Mesenchymal stem cell (in vitro differentiated cells and primary cell): ENCODE measurements around the gene SLC4A7.
A peak's percentile ranks its signal among the peaks of the same experiment; 100 is the strongest.

Experiments
- DNase-seq: peaks from one replicate; pipeline ENCODE4 v3.0.0-alpha.2; 2013
- H2AFZ ChIP-seq: one replicate; pipeline ENCODE4 v1.6.1; 2013; ENCODE audit warnings: low read depth, mild to moderate bottlenecking, control low read depth, inconsistent platforms, low read length, moderate library complexity
- H2AK5ac ChIP-seq: 2 replicates; pipeline ENCODE4 v1.6.1; 2013; ENCODE audit warnings: low read length, moderate library complexity, mild to moderate bottlenecking, inconsistent platforms; ENCODE audit not compliant: severe bottlenecking
- H2BK120ac ChIP-seq: one replicate; pipeline ENCODE4 v1.6.1; 2013; ENCODE audit warnings: low read depth, mild to moderate bottlenecking, inconsistent platforms, low read length, moderate library complexity
- H2BK12ac ChIP-seq, 2 experiments: one replicate each; pipeline ENCODE4 v1.6.1; 2013; ENCODE audit warnings: inconsistent platforms in 2 of 2, low read length in 2 of 2, mild to moderate bottlenecking in 2 of 2, moderate library complexity in 2 of 2, control low read depth in 1 of 2
- H2BK15ac ChIP-seq: one replicate; pipeline ENCODE4 v1.6.1; 2013; ENCODE audit warnings: mild to moderate bottlenecking, low read depth, inconsistent platforms; ENCODE audit not compliant: poor library complexity, severe bottlenecking
- H2BK5ac ChIP-seq: 2 replicates; pipeline ENCODE4 v1.6.1; 2013; ENCODE audit warnings: low read depth, mild to moderate bottlenecking, low read length, control low read depth, inconsistent platforms; ENCODE audit not compliant: poor library complexity, severe bottlenecking
- H3K14ac ChIP-seq, 2 experiments: one replicate each; pipeline ENCODE4 v1.6.1; 2013; ENCODE audit warnings: inconsistent platforms in 2 of 2, low read length in 2 of 2, control low read depth in 1 of 2, mild to moderate bottlenecking in 1 of 2, moderate library complexity in 1 of 2
- H3K18ac ChIP-seq, 2 experiments: one replicate each; pipeline ENCODE4 v1.6.1; 2013; ENCODE audit warnings: inconsistent platforms in 2 of 2, low read length in 2 of 2, control low read depth in 1 of 2, low read depth in 1 of 2, mild to moderate bottlenecking in 1 of 2
- H3K23ac ChIP-seq, 2 experiments: one replicate each; pipeline ENCODE4 v1.6.1; 2013; ENCODE audit warnings: inconsistent platforms in 2 of 2, low read length in 2 of 2, mild to moderate bottlenecking in 2 of 2, moderate library complexity in 2 of 2, control low read depth in 1 of 2
- H3K27ac ChIP-seq: 2 replicates; pipeline ENCODE4 v1.5.1; 2013; ENCODE audit warnings: mild to moderate bottlenecking, moderate library complexity, low read length, control low read depth, inconsistent platforms; ENCODE audit not compliant: poor library complexity, severe bottlenecking
- H3K27me3 ChIP-seq, 2 experiments: 2 replicates each; pipeline versions ENCODE4 v1.6.1 to v1.7.0; 2013; ENCODE audit warnings: low read length in 2 of 2, mild to moderate bottlenecking in 2 of 2, moderate library complexity in 2 of 2, control low read depth in 1 of 2, inconsistent platforms in 1 of 2; ENCODE audit not compliant: control insufficient read depth in 1 of 2, insufficient read depth in 1 of 2
- H3K36me3 ChIP-seq, 2 experiments: 2 replicates each; pipeline versions ENCODE4 v1.6.1 to v1.7.0; 2013; ENCODE audit warnings: low read length in 2 of 2, control low read depth in 1 of 2, inconsistent platforms in 1 of 2, low read depth in 1 of 2, mild to moderate bottlenecking in 1 of 2; ENCODE audit not compliant: insufficient read depth in 2 of 2, control insufficient read depth in 1 of 2
- H3K4ac ChIP-seq, 2 experiments: one replicate each; pipeline ENCODE4 v1.6.1; 2013; ENCODE audit warnings: inconsistent platforms in 2 of 2, low read length in 2 of 2, mild to moderate bottlenecking in 2 of 2, moderate library complexity in 2 of 2, control low read depth in 1 of 2, low read depth in 1 of 2
- H3K4me1 ChIP-seq: 2 replicates; pipeline ENCODE4 v1.6.1; 2013; ENCODE audit warnings: low read depth, low read length, control low read depth; ENCODE audit not compliant: control insufficient read depth, insufficient read depth
- H3K4me2 ChIP-seq: 2 replicates; pipeline ENCODE4 v1.6.1; 2013; ENCODE audit warnings: low read length, mild to moderate bottlenecking, inconsistent platforms; ENCODE audit not compliant: poor library complexity, severe bottlenecking
- H3K4me3 ChIP-seq, 2 experiments: 2 replicates each; pipeline versions ENCODE4 v1.5.1 to v1.7.0; 2013; ENCODE audit warnings: low read length in 2 of 2, mild to moderate bottlenecking in 2 of 2, control low read depth in 1 of 2, low read depth in 1 of 2; ENCODE audit not compliant: insufficient read depth in 1 of 2
- H3K79me1 ChIP-seq: replicated peaks from 2 replicates; pipeline ENCODE4 v1.6.1; 2013; ENCODE audit warnings: mild to moderate bottlenecking, control low read depth, low read length, inconsistent platforms; ENCODE audit not compliant: poor library complexity, severe bottlenecking
- H3K9ac ChIP-seq: 2 replicates; pipeline ENCODE4 v1.7.0; 2013; ENCODE audit warnings: mild to moderate bottlenecking, low read length, moderate library complexity
- H3K9me3 ChIP-seq: 2 replicates; pipeline ENCODE4 v1.7.0; 2013; ENCODE audit warnings: mild to moderate bottlenecking, low read length; ENCODE audit not compliant: control insufficient read depth
- H4K8ac ChIP-seq: one replicate; pipeline ENCODE4 v1.6.1; 2013; ENCODE audit warnings: inconsistent platforms, mild to moderate bottlenecking, low read length, moderate library complexity
- H4K91ac ChIP-seq: one replicate; pipeline ENCODE4 v1.6.1; 2013; ENCODE audit warnings: mild to moderate bottlenecking, low read length, inconsistent platforms
- WGBS: methylation state at CpG from one replicate; pipeline ENCODE4 v1.1.7; 2013; ENCODE audit warnings: mixed read lengths; 5-methylcytosine and 5-hydroxymethylcytosine counted together

SLC4A7 gene

DNA sequence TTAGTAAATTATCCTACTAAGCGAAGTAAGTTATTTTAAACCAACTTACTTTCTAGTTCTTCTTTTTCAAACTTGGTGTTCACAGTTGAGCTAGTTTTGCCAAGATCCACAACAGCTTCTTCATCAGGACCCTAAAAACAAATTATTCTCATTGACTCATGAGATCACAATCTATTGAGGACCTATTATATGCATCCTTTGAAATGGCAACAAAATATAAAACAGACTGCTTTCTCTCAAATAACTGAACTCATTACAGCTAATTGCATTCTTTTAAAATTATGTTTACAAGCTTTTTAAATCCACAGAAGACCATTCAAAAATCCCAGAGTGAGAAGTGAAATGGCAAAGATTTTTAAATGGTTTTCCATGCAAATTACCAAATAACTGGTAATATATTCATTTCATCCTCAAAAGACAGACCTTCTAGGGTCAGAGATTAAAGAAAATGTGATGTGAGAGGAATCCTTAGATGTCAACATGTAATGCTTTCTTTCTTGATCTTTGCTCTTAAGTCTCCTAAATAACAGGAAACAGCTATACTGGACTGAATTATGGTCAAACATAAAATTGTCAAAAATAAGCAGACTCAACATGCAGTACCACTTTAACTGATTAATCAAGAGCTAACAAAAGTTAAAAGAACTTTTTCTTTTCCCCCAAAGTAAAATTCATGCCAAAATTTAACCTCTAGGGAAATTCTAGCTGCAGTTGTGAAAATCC is 31.7 kb downstream of the SLC4A7 start:
- Histone ChIP-seq H3K23ac (no peak overlapping the region), H2BK5ac (no peak overlapping the region), H3K9ac (peak overlapping the region; percentile 13), H4K91ac (no peak overlapping the region), H3K27ac (no peak overlapping the region), H3K27me3 (no peaks in the 10 kb centered on the region), H3K79me1 (peaks cover 1% of the 10 kb centered on the region), H2AK5ac (no peak overlapping the region), H4K8ac (no peak overlapping the region), H3K4me2 (no peak overlapping the region), H2AFZ (no peak overlapping the region), H2BK12ac (no peak overlapping the region), H3K4me1 (no peaks in the 10 kb centered on the region), H3K4ac (no peak overlapping the region), H2BK15ac (no peak overlapping the region), H3K9me3 (no peaks in the 10 kb centered on the region), H2BK120ac (no peak overlapping the region), H3K4me3 (no peak overlapping the region), H3K36me3 (peaks cover 3 to 75% of the 10 kb centered on the region in 2 experiments), H3K14ac (no peak overlapping the region), H3K18ac (no peak overlapping the region)
- DNase-seq: no peak
- WGBS: 100% methylated on average over 1 of the region's 1 CpG

DNA sequence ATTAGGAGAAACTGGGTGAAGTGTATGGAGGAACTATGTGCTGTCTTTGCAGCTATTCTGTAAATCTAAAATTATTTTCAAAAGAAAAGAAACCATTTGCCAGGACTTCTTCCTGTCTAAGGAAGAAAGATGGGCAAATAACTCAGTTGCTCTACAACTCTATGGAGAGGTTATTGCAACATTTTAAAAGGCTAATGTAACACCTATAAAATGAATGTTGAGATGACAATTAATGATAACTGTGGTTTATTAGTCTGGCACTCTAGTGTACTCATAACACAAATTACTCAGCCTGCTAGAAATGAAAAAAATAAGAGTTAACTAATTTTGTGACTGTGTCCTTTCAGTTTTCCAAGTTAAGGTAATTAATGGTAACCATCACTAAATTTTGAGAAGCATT is 32.3 kb downstream of the SLC4A7 start:
- Histone ChIP-seq H2BK120ac (no peak overlapping the region), H3K4ac (no peak overlapping the region), H2AK5ac (no peak overlapping the region), H3K4me2 (no peak overlapping the region), H2BK15ac (no peak overlapping the region), H3K79me1 (peaks cover 2% of the 10 kb centered on the region), H3K14ac (no peak overlapping the region), H4K8ac (no peak overlapping the region), H3K23ac (no peak overlapping the region), H3K4me1 (no peaks in the 10 kb centered on the region), H3K27me3 (no peaks in the 10 kb centered on the region), H3K4me3 (no peak overlapping the region), H3K27ac (no peak overlapping the region), H2BK5ac (no peak overlapping the region), H2AFZ (no peak overlapping the region), H3K9me3 (no peaks in the 10 kb centered on the region), H3K18ac (no peak overlapping the region), H2BK12ac (no peak overlapping the region), H3K36me3 (peaks cover 3 to 75% of the 10 kb centered on the region in 2 experiments), H4K91ac (no peak overlapping the region), H3K9ac (no peak overlapping the region)
- no peak for DNase-seq

DNA sequence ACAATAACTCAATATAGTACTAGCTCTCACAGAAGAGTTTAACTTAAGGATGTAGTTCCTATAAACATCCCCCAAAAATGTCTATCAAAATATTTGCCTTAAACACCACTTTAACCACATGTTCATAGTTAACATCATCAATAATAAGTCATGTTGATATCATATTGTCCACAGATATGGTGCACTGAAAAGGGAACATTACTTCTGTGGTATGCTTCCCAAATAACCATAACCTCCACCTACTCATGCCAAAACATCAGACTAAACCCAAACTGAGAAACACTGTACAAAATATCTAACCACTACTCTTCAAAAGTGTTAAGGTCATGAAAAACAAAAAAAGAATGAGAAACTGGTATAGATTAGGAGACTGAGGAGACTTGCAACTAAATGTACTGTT is 32.9 kb downstream of the SLC4A7 start:
- H2BK15ac ChIP-seq: no peak overlapping the region

DNA sequence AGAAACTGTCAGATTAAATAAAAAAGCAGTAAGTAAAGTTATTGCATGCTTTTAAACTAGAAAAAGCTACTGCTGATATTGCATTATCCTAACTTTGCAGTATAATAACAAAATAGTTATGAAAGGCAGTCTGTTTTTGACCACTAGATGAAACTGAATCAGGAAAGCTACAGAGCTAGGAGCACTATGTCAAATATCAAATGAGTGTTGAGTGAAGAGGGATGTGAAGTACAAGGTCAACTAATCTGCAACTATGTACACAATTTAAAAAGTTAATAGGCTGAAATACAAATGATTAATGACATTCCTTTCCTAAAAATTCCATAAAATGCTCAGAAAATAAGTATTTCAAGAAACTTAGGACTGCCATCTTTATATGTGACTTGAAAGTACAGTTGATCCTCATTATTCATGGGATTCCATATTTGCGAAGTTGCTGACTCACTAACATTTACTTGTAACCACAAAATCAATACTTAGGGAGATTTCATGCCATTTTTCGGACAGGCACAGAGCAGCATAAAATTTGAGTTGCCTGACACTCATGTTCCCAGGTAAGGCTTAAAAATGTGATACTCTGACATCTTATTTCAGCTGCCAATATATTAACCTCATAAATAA is 34.5 kb downstream of the SLC4A7 start:
- Histone ChIP-seq H2AK5ac (no peak overlapping the region), H3K9ac (no peak overlapping the region), H3K4me2 (no peak overlapping the region), H3K18ac (no peak overlapping the region), H2BK12ac (no peak overlapping the region), H3K4me1 (no peaks in the 10 kb centered on the region), H3K4ac (no peak overlapping the region), H4K8ac (no peak overlapping the region), H3K27ac (no peak overlapping the region), H2BK120ac (no peak overlapping the region), H3K4me3 (no peak overlapping the region), H3K9me3 (no peaks in the 10 kb centered on the region), H2AFZ (no peak overlapping the region), H3K79me1 (peaks cover 6% of the 10 kb centered on the region), H2BK15ac (no peak overlapping the region), H4K91ac (no peak overlapping the region), H3K36me3 (peaks cover 3 to 80% of the 10 kb centered on the region in 2 experiments), H3K27me3 (no peaks in the 10 kb centered on the region), H2BK5ac (no peak overlapping the region), H3K14ac (no peak overlapping the region), H3K23ac (no peak overlapping the region)
- 89% methylated on average over 2 of the region's 2 CpGs for WGBS
- DNase-seq: no peak

More for the DNA sequence above, 32.9 kb downstream of the SLC4A7 start:
- H3K23ac ChIP-seq: no peak overlapping the region
- no peak overlapping the region for H4K8ac ChIP-seq
- no peak overlapping the region for H4K91ac ChIP-seq
- H3K4me3 ChIP-seq: no peak overlapping the region
- H3K4me1 ChIP-seq: no peaks in the 10 kb centered on the region
- no peak overlapping the region for H3K18ac ChIP-seq
- no peak overlapping the region for H3K27ac ChIP-seq
- peaks cover 3 to 75% of the 10 kb centered on the region in 2 experiments for H3K36me3 ChIP-seq
- no peak overlapping the region for H3K9ac ChIP-seq
- H2AFZ ChIP-seq: no peak overlapping the region
- no peak overlapping the region for H3K4me2 ChIP-seq
- no peak for DNase-seq
- H3K79me1 ChIP-seq: peaks cover 2% of the 10 kb centered on the region
- no peak overlapping the region for H2BK5ac ChIP-seq
- no peaks in the 10 kb centered on the region for H3K9me3 ChIP-seq
- H3K14ac ChIP-seq: no peak overlapping the region
- no peaks in the 10 kb centered on the region for H3K27me3 ChIP-seq
- no peak overlapping the region for H2AK5ac ChIP-seq
- H2BK120ac ChIP-seq: no peak overlapping the region
- H3K4ac ChIP-seq: no peak overlapping the region
- H2BK12ac ChIP-seq: no peak overlapping the region
